Endothelial cell of umbilical vein (primary cell): ENCODE data around the gene RAB21.

ENCODE experiments used
- CTCF ChIP-seq, 2 donors: IDR thresholded peaks; 1 replicate in 1 of 2; 2 replicates in 1 of 2; pipeline ENCODE4 v1.5.1; 2011; ENCODE audit warnings: low read length in 2 of 2, mild to moderate bottlenecking in 2 of 2, moderate library complexity in 2 of 2, control low read depth in 1 of 2, inconsistent platforms in 1 of 2, low read depth in 1 of 2; ENCODE audit not compliant: insufficient read depth in 1 of 2; ENCODE audit errors: extremely low read depth in 1 of 2
- EZH2 ChIP-seq: IDR thresholded peaks from 2 replicates; pipeline ENCODE4 v1.6.1; 2012; ENCODE audit warnings: borderline replicate concordance, low read depth, mild to moderate bottlenecking, moderate library complexity, low read length, inconsistent platforms; ENCODE audit not compliant: severe bottlenecking
- POLR2A ChIP-seq: IDR thresholded peaks from 2 replicates; pipeline ENCODE4 v1.6.1; 2012; ENCODE audit warnings: low read depth, mild to moderate bottlenecking, control low read depth, low read length
- TF ChIP-seq, protein P1 (sequence below): IDR thresholded peaks from 2 replicates; pipeline ENCODE4 v1.6.1; 2011; ENCODE audit not compliant: insufficient read depth, insufficient read length

DNA sequence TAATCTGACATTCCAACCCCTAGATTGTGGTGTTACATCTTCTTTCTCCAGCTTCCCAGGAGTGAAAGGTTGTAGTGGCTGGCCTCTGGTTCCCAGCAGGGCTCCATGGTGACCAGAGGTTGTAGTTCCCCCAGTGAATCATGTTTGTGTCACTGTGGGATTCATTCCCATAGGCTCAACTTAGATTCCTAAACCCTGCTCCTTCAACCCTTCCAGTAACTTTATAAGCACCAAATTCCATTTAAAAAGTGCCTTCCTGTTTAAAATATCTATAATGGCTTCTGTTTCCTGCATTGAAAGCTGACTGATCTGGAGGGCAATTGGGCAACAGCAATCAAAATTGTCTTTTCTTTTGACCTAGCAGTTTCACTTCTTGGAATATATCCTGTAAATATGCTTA lies 44.4 kb downstream of the RAB21 start:
- TF ChIP-seq, protein P1, sequence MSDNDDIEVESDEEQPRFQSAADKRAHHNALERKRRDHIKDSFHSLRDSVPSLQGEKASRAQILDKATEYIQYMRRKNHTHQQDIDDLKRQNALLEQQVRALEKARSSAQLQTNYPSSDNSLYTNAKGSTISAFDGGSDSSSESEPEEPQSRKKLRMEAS, result no peak
- TF ChIP-seq POLR2A, result no peak
- no peak for TF ChIP-seq CTCF (IDR thresholded peaks at IDR 0.05; ENCODE audit: extremely low read depth in 1 of 2, insufficient read depth in 1 of 2, low read depth in 1 of 2, low read length in 2 of 2)
- no peak for TF ChIP-seq EZH2
